SU-DHL-6 (cell line): ENCODE data around the gene CDK18.

ENCODE experiments used
- CTCF ChIP-seq: fragments of 200-600 bp; sonication (generic); IDR thresholded peaks from one replicate; pipeline ENCODE4 v1.5.1; 2017; ENCODE audit warnings: antibody characterized with exemption, mild to moderate bottlenecking, low read length, moderate library complexity; ENCODE audit not compliant: insufficient read depth, poor library complexity, severe bottlenecking
- EZH2phosphoT487 ChIP-seq: fragments of 200-600 bp; sonication (generic), shearing (Covaris generic); conservative IDR thresholded peaks from 2 replicates; pipeline ENCODE4 v1.6.1; 2018; ENCODE audit warnings: mild to moderate bottlenecking, antibody characterized with exemption, low read length, moderate library complexity, mixed read lengths

- no peak for TF ChIP-seq EZH2phosphoT487
- no peak for TF ChIP-seq CTCF
Measured at GRCh38 chr1:205570796-205571537, 66.5 kb downstream of the CDK18 start.
